A673 (cell line): Measurements from ENCODE around the gene SPAG16.

Experiments
- EZH2 ChIP-seq: fragments of 200-600 bp; sonication (generic); IDR thresholded peaks from 2 replicates; pipeline ENCODE4 v1.6.1; 2017; ENCODE audit warnings: borderline replicate concordance, low read depth, mild to moderate bottlenecking, mixed read lengths, antibody characterized with exemption, low read length; ENCODE audit not compliant: poor library complexity, severe bottlenecking
- TF ChIP-seq, protein P1 (sequence below): fragments of 300-800, 200-600 bp; sonication (generic); conservative IDR thresholded peaks from 2 replicates; pipeline ENCODE4 v1.5.1; 2017; ENCODE audit warnings: low read depth, mild to moderate bottlenecking, antibody characterized with exemption, low read length, moderate library complexity, mixed read lengths

- TF ChIP-seq, protein P1, sequence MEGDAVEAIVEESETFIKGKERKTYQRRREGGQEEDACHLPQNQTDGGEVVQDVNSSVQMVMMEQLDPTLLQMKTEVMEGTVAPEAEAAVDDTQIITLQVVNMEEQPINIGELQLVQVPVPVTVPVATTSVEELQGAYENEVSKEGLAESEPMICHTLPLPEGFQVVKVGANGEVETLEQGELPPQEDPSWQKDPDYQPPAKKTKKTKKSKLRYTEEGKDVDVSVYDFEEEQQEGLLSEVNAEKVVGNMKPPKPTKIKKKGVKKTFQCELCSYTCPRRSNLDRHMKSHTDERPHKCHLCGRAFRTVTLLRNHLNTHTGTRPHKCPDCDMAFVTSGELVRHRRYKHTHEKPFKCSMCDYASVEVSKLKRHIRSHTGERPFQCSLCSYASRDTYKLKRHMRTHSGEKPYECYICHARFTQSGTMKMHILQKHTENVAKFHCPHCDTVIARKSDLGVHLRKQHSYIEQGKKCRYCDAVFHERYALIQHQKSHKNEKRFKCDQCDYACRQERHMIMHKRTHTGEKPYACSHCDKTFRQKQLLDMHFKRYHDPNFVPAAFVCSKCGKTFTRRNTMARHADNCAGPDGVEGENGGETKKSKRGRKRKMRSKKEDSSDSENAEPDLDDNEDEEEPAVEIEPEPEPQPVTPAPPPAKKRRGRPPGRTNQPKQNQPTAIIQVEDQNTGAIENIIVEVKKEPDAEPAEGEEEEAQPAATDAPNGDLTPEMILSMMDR = no peak
- TF ChIP-seq EZH2 = no peak
Measured at GRCh38 chr2:214377286-214377624, 1093.0 kb downstream of the SPAG16 start.
